MM.1S (cell line): ENCODE measurements around the gene ITFG1.

ENCODE experiments used
- DNase-seq: peaks from one replicate; pipeline ENCODE4 v3.0.0-alpha.2; 2015
- H2AFZ ChIP-seq: fragments of 300-600 bp; sonication (generic); 2 replicates; pipeline ENCODE4 v1.6.0; 2016; ENCODE audit warnings: antibody characterized with exemption, low read length
- H3F3A ChIP-seq: fragments of 300-600 bp; sonication (generic); 2 replicates; pipeline ENCODE4 v1.6.1; 2016; ENCODE audit warnings: mild to moderate bottlenecking, antibody characterized with exemption, low read length, moderate library complexity, mixed read lengths; ENCODE audit not compliant: insufficient read depth
- H3K27ac ChIP-seq: fragments of 300-600 bp; sonication (generic); 2 replicates; pipeline ENCODE4 v1.5.1; 2016; ENCODE audit warnings: mild to moderate bottlenecking, low read length
- H3K27me3 ChIP-seq: fragments of 300-600 bp; sonication (generic); replicated peaks from 2 replicates; pipeline ENCODE4 v1.6.0; 2016; ENCODE audit warnings: low read length; ENCODE audit not compliant: insufficient read depth
- H3K36me3 ChIP-seq: fragments of 300-600 bp; sonication (generic); replicated peaks from 2 replicates; pipeline ENCODE4 v1.6.1; 2016; ENCODE audit warnings: mild to moderate bottlenecking, low read length, mixed read lengths; ENCODE audit not compliant: insufficient read depth
- H3K4me1 ChIP-seq: fragments of 300-600 bp; sonication (generic); 2 replicates; pipeline ENCODE4 v1.6.1; 2016; ENCODE audit warnings: low read length, mixed read lengths
- H3K4me2 ChIP-seq: fragments of 300-600 bp; sonication (generic); 2 replicates; pipeline ENCODE4 v1.6.0; 2016; ENCODE audit warnings: low read depth, low read length
- H3K4me3 ChIP-seq: fragments of 300-600 bp; sonication (generic); 2 replicates; pipeline ENCODE4 v1.5.1; 2016; ENCODE audit warnings: low read length, mixed read lengths
- H3K79me2 ChIP-seq: fragments of 300-600 bp; sonication (generic); 2 replicates; pipeline ENCODE4 v1.6.1; 2016; ENCODE audit warnings: mixed run types, low read length, mixed read lengths
- H3K9ac ChIP-seq: fragments of 300-600 bp; sonication (generic); 2 replicates; pipeline ENCODE4 v1.6.1; 2016; ENCODE audit warnings: low read length, mixed read lengths
- H3K9me2 ChIP-seq: fragments of 300-600 bp; sonication (generic); replicated peaks from 2 replicates; pipeline ENCODE4 v1.6.1; 2016; ENCODE audit warnings: mild to moderate bottlenecking, low read length, mixed read lengths; ENCODE audit not compliant: insufficient read depth
- H3K9me3 ChIP-seq: fragments of 300-600 bp; sonication (generic); replicated peaks from 2 replicates; pipeline ENCODE4 v1.6.1; 2016; ENCODE audit warnings: mild to moderate bottlenecking, low read length, mixed read lengths; ENCODE audit not compliant: insufficient read depth
- H4K20me1 ChIP-seq: fragments of 300-600 bp; sonication (generic); 2 replicates; pipeline ENCODE4 v1.6.1; 2016; ENCODE audit warnings: mild to moderate bottlenecking, low read length, moderate library complexity, mixed read lengths; ENCODE audit not compliant: insufficient read depth
- EZH2 ChIP-seq: fragments of 300-600 bp; sonication (generic); optimal IDR thresholded peaks from 2 replicates; pipeline ENCODE3; 2017; ENCODE audit warnings: low read depth, mild to moderate bottlenecking, antibody characterized with exemption, low read length, mixed read lengths
- EZH2phosphoT487 ChIP-seq: fragments of 300-600 bp; sonication (generic); IDR thresholded peaks from 2 replicates; pipeline ENCODE4 v1.6.1; 2018; ENCODE audit warnings: antibody characterized with exemption, low read length
- TF ChIP-seq, protein P1 (sequence below): fragments of 300-600 bp; sonication (generic); IDR thresholded peaks from 2 replicates; pipeline ENCODE4 v1.5.1; 2016; ENCODE audit warnings: antibody characterized with exemption, low read length, mixed read lengths

Gene ITFG1

DNA sequence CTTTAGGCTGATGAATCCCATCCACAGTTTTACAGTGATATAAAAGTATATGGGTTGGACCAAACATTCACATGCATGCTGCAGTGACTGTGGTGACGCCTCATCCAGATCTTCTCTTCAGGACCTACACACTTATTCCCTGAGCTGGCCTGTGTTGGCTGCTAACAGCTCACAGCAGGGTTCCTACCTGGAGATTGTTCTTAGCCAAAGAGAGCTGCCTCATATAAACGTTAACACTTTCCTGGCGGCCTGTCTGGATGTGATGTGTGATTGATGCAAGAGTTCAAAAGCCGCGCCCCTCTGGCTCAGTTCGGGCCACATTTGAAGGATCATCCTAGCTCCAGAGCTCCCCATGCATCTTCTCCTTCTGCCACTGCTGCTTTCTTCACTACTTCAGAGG, 224.1 kb downstream of the ITFG1 start:
- Histone ChIP-seq H3K9ac (no peak overlapping the region), H4K20me1 (no peaks in the 10 kb centered on the region), H3K4me3 (no peak overlapping the region), H3F3A (no peaks in the 10 kb centered on the region), H3K9me2 (no peaks in the 10 kb centered on the region), H3K36me3 (no peaks in the 10 kb centered on the region), H3K79me2 (no peaks in the 10 kb centered on the region), H3K9me3 (no peaks in the 10 kb centered on the region), H3K4me2 (no peak overlapping the region), H2AFZ (no peak overlapping the region), H3K4me1 (no peaks in the 10 kb centered on the region), H3K27ac (no peak overlapping the region), H3K27me3 (no peaks in the 10 kb centered on the region)
- TF ChIP-seq EZH2phosphoT487: no peak
- TF ChIP-seq EZH2: no peak
- TF ChIP-seq, protein P1, sequence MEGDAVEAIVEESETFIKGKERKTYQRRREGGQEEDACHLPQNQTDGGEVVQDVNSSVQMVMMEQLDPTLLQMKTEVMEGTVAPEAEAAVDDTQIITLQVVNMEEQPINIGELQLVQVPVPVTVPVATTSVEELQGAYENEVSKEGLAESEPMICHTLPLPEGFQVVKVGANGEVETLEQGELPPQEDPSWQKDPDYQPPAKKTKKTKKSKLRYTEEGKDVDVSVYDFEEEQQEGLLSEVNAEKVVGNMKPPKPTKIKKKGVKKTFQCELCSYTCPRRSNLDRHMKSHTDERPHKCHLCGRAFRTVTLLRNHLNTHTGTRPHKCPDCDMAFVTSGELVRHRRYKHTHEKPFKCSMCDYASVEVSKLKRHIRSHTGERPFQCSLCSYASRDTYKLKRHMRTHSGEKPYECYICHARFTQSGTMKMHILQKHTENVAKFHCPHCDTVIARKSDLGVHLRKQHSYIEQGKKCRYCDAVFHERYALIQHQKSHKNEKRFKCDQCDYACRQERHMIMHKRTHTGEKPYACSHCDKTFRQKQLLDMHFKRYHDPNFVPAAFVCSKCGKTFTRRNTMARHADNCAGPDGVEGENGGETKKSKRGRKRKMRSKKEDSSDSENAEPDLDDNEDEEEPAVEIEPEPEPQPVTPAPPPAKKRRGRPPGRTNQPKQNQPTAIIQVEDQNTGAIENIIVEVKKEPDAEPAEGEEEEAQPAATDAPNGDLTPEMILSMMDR: no peak
- no peak for DNase-seq

DNA sequence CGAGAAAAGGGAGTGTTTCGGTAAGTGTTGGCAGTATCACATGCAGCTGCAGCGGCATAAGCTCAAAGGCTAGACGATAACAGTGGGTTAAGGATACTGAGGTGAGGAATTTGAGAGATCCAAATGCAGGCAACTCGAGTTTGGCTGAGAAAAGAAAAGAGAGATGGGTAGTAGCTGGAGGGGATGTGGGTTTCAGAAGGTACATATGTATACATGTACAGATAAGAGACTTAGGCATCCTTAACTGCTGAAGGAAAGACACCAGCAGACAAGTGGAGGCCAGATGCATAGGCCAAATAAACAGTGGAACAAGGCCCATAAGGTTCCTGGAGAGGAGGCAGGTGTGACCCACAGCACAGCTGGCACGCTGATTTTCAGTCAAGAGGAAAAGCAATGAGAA, 230.6 kb downstream of the ITFG1 start:
- no peaks in the 10 kb centered on the region for H3K9me3 ChIP-seq
- no peaks in the 10 kb centered on the region for H3K27me3 ChIP-seq
- no peak for DNase-seq
- no peak overlapping the region for H3K4me2 ChIP-seq
- no peak overlapping the region for H3K9ac ChIP-seq
- no peaks in the 10 kb centered on the region for H3K4me1 ChIP-seq
- H2AFZ ChIP-seq: no peak overlapping the region
- TF ChIP-seq, protein P1: no peak
- no peak for TF ChIP-seq EZH2
- no peak for TF ChIP-seq EZH2phosphoT487
- H3K27ac ChIP-seq: no peak overlapping the region
- H3K4me3 ChIP-seq: no peak overlapping the region
- no peaks in the 10 kb centered on the region for H3K9me2 ChIP-seq
- H3K79me2 ChIP-seq: no peaks in the 10 kb centered on the region
- no peaks in the 10 kb centered on the region for H4K20me1 ChIP-seq
- H3F3A ChIP-seq: no peaks in the 10 kb centered on the region
- no peaks in the 10 kb centered on the region for H3K36me3 ChIP-seq

DNA sequence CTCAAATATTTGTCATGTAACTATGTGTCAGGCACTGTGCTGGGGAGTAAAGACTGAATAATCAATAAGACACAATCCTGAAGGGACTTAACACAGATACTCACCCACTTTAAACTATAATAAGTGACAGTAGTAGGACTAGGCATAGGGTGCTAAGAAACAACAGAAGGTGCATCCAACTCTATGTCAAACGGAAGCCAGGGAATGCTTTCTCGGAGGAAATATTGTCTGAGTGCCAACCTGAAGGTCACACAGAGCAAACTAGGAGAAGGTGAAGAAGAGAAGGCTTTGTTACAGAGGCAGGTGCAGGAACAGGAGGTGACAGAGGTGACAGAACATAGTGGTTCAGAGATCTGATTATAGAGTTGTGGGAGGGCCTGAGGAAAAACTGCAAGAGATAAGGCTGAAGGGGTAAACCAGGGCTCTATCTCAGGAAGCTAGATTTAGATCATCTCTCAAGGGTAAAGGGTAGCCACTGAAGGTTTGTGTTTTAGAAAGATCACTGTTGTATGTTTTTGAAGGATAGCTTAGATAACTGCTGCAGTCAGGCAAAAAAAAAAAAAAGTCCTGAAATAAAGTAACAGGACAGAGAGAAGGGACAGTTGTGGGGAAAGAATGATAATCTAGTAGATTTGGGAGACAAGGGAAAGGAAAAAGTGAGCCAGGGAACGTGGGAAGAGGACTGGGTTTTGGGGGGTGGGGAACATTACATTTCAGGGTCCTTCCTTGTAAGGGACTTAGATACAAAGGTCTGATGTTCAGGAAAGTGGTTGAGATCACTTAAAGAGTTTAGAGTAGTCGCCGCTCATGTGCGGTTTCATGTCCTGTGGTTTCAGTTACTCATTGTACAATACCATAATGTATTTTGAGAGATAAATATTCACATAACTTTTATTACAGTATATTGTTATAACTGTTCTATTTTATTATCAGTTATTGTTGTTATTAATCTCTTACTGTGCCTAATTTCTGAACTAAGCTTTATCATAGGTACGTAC, 231.5 kb downstream of the ITFG1 start:
- H3K27ac ChIP-seq: no peak overlapping the region

More for the DNA sequence above, 231.5 kb downstream of the ITFG1 start:
- DNase-seq: no peak
- no peaks in the 10 kb centered on the region for H4K20me1 ChIP-seq
- H3K27me3 ChIP-seq: no peaks in the 10 kb centered on the region
- no peak overlapping the region for H3K4me2 ChIP-seq
- H3K36me3 ChIP-seq: no peaks in the 10 kb centered on the region
- no peak overlapping the region for H3K9ac ChIP-seq
- no peaks in the 10 kb centered on the region for H3K79me2 ChIP-seq
- no peaks in the 10 kb centered on the region for H3K9me2 ChIP-seq
- no peaks in the 10 kb centered on the region for H3K4me1 ChIP-seq
- TF ChIP-seq EZH2phosphoT487 (no peak), EZH2 (no peak)
- TF ChIP-seq, protein P1: no peak
- H3F3A ChIP-seq: no peaks in the 10 kb centered on the region
- no peak overlapping the region for H2AFZ ChIP-seq
- H3K4me3 ChIP-seq: no peak overlapping the region
- H3K9me3 ChIP-seq: no peaks in the 10 kb centered on the region
